Neural crest cell (in vitro differentiated cells): ENCODE results near the gene EYS. TPM values are rescaled to one million over a fixed set of nuclear protein-coding genes. Genes with fewer than 3 reads are reported as not detected.

Experiments used
- DNase-seq: peaks from one replicate; pipeline ENCODE4 v3.0.0; 2021; ENCODE audit warnings: low read depth, mixed read lengths, low spot score
- H3K27ac Mint-ChIP-seq: one replicate; pipeline ENCODE4 v1.8.0; 2021; ENCODE audit warnings: mild to moderate bottlenecking, mixed read lengths; ENCODE audit not compliant: unreplicated experiment
- H3K27me3 Mint-ChIP-seq: 2 replicates; pipeline ENCODE4 v1.8.0; 2021; ENCODE audit warnings: low read depth, mild to moderate bottlenecking, mixed read lengths
- H3K36me3 Mint-ChIP-seq: 2 replicates; pipeline ENCODE4 v1.8.0; 2021; ENCODE audit warnings: low read depth, mild to moderate bottlenecking, mixed read lengths
- H3K4me1 Mint-ChIP-seq: 2 replicates; pipeline ENCODE4 v1.8.0; 2021; ENCODE audit warnings: mixed read lengths
- H3K4me3 Mint-ChIP-seq: one replicate; pipeline ENCODE4 v1.8.0; 2021; ENCODE audit warnings: mild to moderate bottlenecking, mixed read lengths
- H3K9me3 Mint-ChIP-seq: 2 replicates; pipeline ENCODE4 v1.8.0; 2021; ENCODE audit warnings: mixed read lengths
- CTCF ChIP-seq: fragments of 200-600 bp; sonication (generic); conservative IDR thresholded peaks from 2 replicates; pipeline ENCODE4 v1.5.0; 2021; ENCODE audit warnings: antibody characterized with exemption, mild to moderate bottlenecking
- total RNA-seq: library from RNA; stranded (reverse); gene quantifications from 2 replicates; pipeline ENCODE4 v1.2.1, GENCODE V29; 2021

Gene EYS
- total RNA-seq, 1 donor from 2014 or later: 0.40 TPM

DNA sequence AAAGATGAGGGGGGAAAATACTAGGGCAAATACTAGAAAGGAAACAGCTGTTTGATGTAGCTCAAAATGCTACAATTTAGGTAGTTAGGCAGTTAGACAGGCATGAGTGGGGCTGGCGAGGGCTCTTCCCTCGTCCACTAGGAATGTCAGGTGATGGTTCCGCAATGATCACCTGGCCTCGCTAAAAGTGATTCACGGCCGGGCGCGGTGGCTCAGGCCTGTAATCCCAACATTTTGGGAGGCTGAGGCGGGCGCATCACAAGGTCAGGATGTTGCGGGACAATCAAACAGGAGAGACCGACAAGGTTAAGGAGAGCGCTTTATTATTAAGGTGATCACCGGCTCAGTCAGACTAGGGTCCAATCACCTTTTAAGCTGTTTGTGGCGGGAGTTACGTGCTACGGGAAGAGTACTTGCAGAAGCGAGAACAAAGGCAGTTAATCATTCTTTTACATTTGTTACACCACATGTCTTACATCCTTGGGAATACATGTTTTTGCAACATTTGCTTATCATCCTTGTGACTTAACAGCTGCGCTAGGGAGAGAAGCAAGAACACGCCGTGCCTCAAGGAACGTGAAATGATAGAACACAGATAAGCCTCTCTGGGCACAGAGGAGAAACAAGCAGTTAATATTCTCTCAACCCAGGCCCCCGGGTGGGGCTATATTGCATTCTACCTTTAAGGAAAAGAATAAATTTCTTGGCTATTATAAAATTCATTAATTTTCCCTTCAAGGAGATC, 1025.4 kb downstream of the EYS start:
- Mint-ChIP-seq H3K9me3 (no peaks in the 10 kb centered on the region), H3K4me1 (no peaks in the 10 kb centered on the region), H3K27me3 (no peaks in the 10 kb centered on the region), H3K27ac (no peak overlapping the region), H3K4me3 (no peak overlapping the region), H3K36me3 (no peaks in the 10 kb centered on the region)
- no peak for TF ChIP-seq CTCF
- no peak for DNase-seq

DNA sequence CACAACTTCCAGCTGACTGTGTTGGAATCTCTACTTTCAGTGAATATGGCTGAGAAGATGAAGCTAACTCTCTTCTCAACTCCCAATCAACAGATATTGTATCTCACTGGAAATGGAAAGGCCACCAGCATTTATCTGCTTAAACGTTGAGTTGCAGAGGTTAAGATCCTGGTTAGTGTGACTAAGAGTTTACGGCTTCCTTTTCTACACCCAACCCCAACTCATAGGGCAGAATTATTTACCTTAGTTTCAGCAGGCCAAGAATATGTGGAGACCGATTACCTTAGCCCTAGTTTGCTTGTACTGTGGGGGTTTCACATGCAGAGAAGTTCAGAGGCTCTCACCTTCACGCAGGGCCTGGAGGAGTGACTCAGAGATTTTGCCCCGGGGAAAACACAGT, 1026.6 kb downstream of the EYS start:
- no peak overlapping the region for H3K4me3 Mint-ChIP-seq
- H3K9me3 Mint-ChIP-seq: no peaks in the 10 kb centered on the region

DNA sequence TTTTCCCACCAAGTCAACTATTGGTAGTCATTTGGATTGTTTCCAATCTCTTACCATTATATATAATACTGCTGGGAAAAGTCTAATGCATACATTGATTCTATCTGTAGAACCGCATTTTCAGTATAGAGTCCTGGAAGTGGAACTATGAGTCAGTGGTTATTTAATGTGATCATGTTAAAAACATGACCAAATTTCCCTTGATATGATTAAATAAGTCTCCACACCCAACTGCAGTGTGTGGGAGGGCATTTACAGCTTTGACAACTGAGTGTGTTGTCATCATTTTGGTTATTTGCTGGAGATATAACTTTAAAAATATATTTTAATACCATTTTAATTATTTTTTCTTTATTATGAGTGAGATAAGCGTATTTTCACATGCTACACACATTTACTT, 1027.6 kb downstream of the EYS start:
- H3K4me3 Mint-ChIP-seq: no peak overlapping the region
- H3K4me1 Mint-ChIP-seq: no peaks in the 10 kb centered on the region
- no peak for TF ChIP-seq CTCF
- H3K9me3 Mint-ChIP-seq: no peaks in the 10 kb centered on the region
- no peaks in the 10 kb centered on the region for H3K27me3 Mint-ChIP-seq
- no peak overlapping the region for H3K27ac Mint-ChIP-seq
- DNase-seq: no peak
- no peaks in the 10 kb centered on the region for H3K36me3 Mint-ChIP-seq

More for the DNA sequence above, 1026.6 kb downstream of the EYS start:
- no peaks in the 10 kb centered on the region for H3K27me3 Mint-ChIP-seq
- H3K27ac Mint-ChIP-seq: no peak overlapping the region
- TF ChIP-seq CTCF: no peak
- no peaks in the 10 kb centered on the region for H3K4me1 Mint-ChIP-seq
- H3K36me3 Mint-ChIP-seq: no peaks in the 10 kb centered on the region
- no peak for DNase-seq

DNA sequence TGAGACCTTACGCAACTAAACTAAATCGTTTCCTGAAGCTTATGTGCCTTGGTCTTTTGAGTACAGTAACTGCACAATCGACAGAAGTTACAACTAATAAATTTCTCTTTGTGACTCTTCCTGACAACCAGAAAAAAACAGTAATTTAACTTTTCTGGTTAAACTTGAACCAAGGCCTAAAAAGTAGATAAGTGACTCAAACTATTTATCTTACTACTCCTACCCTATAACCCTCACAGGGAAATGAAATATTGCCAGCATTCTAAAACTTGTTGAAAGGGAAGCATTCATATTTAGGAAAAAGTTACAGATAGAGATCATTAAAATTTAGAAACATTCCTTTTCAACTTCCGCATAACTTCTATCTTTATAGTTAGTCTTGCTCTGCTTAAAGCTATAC, 1034.4 kb downstream of the EYS start:
- Mint-ChIP-seq H3K9me3 (no peaks in the 10 kb centered on the region), H3K27ac (no peak overlapping the region), H3K4me3 (no peak overlapping the region), H3K27me3 (no peaks in the 10 kb centered on the region), H3K36me3 (no peaks in the 10 kb centered on the region), H3K4me1 (peaks cover 9% of the 10 kb centered on the region)
- DNase-seq: no peak
- no peak for TF ChIP-seq CTCF

DNA sequence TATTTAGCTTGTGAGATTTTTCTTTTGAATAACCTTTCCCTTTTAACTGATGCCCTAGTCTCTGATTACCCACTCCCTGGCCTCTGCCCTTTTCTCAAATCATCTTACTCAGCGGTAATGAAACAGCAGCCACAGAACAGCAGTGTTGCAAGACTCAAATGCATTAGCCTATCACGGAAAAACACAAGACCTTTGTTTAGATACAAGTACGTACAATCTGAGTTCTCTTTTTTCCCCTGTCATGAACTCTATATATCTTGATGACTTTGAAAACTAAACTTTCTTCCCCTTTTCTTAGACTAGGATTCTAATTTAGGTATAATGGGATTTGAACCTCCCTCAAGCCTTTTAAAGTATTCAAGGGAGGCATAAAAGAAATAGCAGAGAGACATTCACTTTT, 1034.9 kb downstream of the EYS start:
- Mint-ChIP-seq H3K9me3 (no peaks in the 10 kb centered on the region), H3K4me1 (peaks cover 9% of the 10 kb centered on the region), H3K27me3 (no peaks in the 10 kb centered on the region), H3K4me3 (no peak overlapping the region), H3K36me3 (no peaks in the 10 kb centered on the region), H3K27ac (no peak overlapping the region)
- DNase-seq: no peak
- no peak for TF ChIP-seq CTCF
